CD4-positive, alpha-beta T cell treated with Interferon alpha-2 for 1 hour (primary cell): Measurements from ENCODE around the gene SMURF2.

Source experiments
- DNase-seq, 2 donors: peaks; one replicate each; pipeline ENCODE4 v3.0.0-alpha.2; 2020 to 2022

SMURF2 gene

DNA sequence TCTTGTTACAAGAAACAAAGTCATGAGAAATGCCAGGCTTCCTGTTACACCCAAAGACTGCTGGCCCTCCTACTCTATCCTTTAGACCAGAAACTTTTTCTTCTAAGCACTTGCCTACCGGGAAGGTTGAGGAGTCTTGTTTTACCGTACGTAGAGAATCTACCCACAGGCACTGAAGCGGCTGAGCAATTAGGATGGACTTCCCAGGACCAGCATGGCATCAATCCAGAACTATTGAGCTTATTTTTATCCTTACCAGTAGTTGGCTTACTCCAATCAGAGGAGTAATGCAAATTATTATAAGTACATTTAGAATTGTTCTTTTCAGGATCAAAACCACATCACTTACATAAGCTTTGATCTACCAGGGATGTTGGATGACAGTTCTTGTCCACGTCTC is 129.7 kb downstream of the SMURF2 start:
- DNase-seq = no peak

DNA sequence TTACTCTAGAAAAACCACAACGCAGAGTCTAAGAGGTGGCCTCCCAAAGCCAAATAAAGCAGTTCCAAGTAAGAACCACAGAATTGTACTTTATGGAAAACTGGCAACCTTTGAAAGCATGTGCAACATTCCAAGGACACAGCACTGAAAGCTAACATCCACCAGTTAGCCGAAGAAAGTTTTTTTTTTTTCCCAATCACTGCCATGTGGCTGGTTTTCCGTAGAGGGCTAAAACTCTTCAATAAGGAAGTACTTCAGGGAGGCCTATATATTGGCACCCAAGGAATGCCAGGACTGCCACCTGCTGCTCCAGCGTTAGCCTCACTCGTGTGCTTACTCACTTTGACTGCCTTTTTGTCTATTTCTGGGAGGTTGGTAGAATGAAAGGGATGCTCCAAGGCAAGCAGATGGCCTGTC is 130.1 kb downstream of the SMURF2 start:
- no peak for DNase-seq

GRCh38 chr17:64529221-64529620 is 132.9 kb downstream of the SMURF2 start:
- no peak for DNase-seq

GRCh38 chr17:64527914-64528313 is 134.2 kb downstream of the SMURF2 start:
- no peak for DNase-seq

DNA sequence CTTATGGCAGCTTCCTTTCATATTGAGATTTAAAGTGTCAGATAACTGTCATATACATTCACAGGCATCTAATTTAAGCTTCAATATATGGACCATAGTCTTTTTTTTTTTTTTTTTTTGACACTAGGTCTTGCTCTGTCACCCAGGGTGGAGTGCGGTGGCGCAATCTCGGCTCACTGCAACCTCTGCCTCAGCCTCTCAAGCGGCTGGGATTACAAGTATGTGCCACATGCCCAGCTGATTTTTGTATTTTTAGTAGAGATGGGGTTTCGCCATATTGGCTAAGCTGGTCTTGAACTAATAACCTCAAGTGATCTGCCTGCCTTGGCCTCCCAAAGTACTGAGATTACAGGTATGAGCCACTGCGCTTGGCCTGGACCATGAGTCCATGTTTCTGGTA is 141.7 kb downstream of the SMURF2 start:
- no peak for DNase-seq

DNA sequence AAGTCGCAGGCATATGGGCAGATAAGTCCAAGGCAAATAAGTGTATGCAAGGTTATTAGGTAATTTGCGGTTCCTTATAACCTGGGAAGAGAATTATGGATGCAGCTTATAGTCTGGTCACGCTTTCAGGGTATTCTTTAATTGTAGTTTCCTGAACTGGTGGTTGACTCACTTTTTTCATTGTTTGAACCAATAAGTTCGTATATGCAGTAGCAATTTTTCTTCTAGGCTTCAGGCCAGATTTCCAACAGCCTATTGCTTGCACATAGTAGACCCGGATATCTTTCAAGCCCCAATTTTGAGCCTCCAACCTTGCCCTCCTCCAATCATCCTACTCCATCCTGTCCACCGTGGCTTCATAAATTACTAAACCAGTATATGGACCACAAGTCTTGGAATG is 142.5 kb downstream of the SMURF2 start:
- no peak for DNase-seq

- no peak for DNase-seq
Measured at GRCh38 chr17:64515829-64516228, 146.3 kb downstream of the SMURF2 start.

DNA sequence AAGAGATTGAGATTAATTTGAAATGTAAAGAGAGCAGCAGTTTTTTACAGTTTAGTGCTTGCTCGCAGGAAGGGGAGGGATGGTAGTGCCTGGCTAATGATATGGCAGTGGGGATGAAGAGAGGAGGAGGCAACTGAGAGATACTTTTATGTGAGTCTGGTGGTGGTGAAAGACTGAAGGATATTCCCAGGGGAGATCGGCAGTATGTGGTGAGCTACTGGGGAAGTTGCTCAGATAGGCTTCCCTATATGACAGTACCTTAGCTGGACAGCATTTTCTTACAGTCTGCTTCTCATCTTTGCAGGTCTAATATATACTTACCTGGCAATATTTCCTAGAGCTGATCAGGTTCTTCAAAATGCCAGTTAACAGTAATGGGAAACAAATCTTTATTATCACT is 146.7 kb downstream of the SMURF2 start:
- DNase-seq = no peak

- no peak for DNase-seq
Measured at GRCh38 chr17:64509179-64509578, 152.9 kb downstream of the SMURF2 start.

DNA sequence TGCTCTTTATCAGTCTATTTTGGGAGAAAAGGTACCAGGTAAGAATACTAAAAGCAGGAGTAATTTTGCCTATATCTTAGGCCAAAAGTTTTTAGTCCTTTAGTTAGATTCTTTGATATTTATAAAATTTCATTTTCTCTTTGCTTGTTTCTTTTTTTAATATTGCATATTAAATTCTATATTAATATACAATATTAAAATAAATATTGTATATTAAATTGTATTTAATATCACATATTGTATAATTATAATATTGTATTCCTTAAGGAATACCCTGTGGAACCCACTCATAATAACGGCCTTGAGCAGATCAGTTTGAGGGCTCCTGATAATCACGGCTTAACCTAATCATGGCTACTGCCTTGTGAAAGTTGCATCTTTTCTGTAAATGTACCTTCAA is 153.4 kb downstream of the SMURF2 start:
- no peak for DNase-seq

DNA sequence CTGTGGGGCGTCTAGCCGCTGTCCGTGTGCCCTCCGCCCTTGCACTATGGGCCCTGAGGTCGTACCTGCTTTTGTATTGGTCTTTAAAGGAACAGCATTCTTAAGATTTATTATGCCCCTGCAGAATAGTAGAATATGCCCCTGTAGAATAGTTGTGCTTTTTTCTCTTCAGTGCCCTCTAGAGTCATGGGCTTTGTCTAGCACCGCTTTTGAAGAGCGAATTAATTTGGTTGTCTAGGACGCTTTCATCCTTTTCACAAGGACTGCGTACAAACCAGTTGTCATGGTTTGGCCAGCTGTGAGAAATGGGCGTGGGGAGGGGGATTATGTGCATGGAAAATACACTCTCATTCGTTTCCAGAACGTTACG is 154.7 kb downstream of the SMURF2 start:
- DNase-seq = peak; percentile 45 to 81

GRCh38 chr17:64506576-64507412 is 155.3 kb downstream of the SMURF2 start, which contains the start of gene CEP95:
TSS of gene CEP95 (plus strand) at chr17:64506977. CDS start at chr17:64507098, 121 bp downstream.
- DNase-seq = peak; percentile 97

- peak; percentile 97 for DNase-seq
Measured at GRCh38 chr17:64506201-64506575, 155.9 kb downstream of the SMURF2 start, which contains the start of gene DDX5. TSS of gene DDX5 (minus strand) at chr17:64506289. CDS start at chr17:64506119, 170 bp downstream.

DNA sequence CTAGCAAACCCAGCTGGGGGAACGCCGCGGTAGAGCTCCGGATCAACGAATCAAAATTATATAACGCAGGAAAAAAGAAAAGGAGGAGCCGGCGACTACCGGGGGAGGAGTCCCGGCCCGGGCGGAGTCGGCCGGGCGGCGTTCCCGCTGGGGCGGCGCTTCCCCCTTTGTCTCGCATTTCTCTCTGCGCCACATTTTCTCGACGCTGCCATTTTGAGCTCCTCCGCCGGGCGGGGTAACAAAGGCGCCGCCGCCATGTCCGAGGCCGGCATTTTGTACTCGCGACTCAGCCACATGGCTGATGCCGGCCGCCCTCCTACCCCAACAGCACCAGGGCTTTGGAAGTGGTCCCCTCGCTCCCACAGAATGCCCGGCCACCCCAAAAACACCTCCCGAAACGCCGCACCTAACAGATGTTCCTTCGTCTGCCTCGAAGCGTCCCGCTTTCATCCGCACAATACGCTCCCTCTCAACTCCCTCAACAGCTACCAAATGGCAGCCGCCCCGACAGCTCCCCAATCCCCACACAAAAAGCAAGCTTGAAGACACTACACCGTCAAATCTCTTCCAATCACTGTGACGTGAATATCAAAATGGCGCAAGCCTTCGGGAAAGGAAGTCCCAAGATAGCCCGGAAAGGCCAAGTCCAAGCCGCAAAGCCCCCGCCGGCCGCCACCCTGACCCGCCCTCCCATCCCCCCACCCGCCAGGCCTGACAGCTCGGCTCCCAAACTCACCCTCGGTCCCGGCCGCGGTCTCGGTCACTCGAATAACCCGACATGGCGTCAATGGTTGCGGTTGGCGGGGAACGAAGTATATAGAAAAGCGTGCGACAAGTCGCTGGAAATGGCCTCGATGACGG is 156.5 kb downstream of the SMURF2 start:
- peak; percentile 89 to 93 for DNase-seq

- DNase-seq = no peak
Measured at GRCh38 chr17:64504769-64505339, 157.3 kb downstream of the SMURF2 start.

DNA sequence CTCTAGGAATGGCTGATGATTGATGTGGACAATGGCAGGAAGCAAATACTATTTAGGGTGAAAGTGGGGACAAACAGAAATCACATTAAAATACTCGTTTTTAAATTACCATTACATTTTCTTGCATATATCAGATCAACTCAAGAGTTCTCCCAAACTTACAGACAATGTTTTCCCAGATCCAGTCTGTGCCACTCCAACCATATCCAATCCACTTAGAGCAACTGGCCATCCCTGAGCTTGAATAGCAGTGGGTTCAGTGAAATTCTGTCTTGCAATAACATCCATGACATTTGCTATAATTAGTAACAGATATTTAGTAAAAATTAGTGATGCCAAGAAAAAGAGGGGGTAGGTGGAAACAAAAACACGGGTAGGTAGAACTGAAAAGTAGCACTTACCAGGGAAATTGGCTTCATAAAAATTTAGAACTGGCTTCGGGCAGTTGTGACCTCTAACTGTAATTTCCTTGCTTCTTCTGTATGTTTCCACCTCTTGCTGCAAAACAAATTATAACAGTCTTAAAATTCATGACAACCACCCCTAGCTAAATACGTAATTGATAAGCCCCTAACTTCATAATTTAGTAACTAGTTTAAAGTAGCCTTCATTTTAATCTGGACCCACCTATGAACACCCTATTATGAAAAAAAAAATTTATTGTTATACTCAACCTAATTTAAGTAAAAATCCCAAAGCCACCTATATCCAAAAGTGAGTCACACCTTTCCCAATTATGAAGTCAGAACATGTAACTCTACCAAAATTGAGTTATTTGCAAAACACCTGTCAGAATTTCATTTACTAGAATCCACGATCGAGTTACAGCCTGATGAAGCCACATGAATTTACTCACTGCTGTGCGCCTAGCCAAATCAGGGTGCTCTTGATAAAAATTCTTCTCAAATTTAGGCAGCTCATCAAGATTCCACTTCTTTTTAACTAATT is 158.0 kb downstream of the SMURF2 start:
- DNase-seq = no peak

DNA sequence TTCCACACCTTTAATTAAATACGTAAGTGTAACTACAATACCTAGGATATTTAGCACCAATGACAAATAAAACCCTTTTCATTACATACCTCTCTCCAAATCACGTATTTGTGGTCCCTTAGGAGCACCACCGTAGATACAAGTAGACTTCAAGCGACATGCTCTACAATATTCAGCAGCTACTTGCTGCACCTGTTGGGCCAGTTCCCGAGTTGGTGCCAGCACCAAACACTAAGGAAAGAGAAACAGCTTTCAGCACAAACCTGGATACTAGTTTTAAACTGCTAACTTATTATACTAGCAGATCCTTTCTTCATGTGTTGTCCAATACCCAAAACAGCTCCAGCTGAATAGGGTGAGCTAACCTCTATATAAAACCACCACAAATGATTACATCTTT is 158.8 kb downstream of the SMURF2 start:
- DNase-seq = peak in 1 of 2 donors; percentile 16

- DNase-seq = peak in 1 of 2 donors; percentile 14
Measured at GRCh38 chr17:64502809-64503208, 159.3 kb downstream of the SMURF2 start.

- peak in 1 of 2 donors; percentile 26 for DNase-seq
Measured at GRCh38 chr17:64502021-64502420, 160.1 kb downstream of the SMURF2 start.

DNA sequence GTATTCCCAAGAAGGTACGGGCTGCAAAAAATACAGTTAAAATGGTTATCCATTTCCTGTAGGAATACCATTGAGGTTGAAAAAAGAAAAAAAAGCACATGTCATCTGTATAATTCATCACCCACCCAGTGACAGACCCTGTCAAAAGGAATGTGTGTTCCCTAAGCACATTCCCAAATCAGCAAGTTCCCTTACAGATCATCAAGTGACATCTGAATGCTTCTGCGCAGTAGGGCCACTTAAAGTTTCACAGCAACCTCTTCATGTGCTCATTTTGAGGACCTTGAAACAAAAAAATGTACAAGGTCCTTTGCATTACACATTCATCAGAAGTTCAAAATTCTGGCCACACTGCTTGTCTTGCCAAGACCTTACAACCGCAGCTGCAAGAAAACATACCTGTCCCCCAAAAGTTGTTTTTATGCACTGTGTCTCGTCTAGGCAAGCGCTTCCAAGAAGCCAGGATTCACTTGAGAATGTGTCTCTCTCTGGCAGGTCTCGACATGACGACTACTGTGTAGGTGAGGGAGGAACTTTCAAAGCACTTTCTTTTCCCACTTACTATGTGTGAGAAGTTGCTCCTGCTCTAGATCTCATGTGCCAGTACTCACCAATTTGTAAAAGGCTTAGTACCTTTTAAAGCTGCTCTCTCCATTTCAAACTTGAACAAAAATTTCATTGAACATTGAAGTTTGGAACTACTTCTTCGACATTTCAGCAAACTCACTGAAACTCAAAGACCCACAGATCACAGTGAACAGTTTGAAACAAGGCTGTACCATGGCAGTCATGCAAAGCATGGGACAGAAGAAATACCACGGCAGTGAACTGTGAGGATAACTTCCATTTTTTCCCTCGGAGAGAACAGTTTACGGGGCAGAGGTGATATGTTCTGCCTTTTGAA is 161.0 kb downstream of the SMURF2 start:
- peak in 1 of 2 donors; percentile 16 for DNase-seq

- peak in 1 of 2 donors; percentile 17 for DNase-seq
Measured at GRCh38 chr17:64500487-64500859, 161.6 kb downstream of the SMURF2 start.
